ENCODE data around the gene HEATR1.
"Not testable (repeated sequence)": the region's sequence is repeated elsewhere in the genome, so short reads cannot be mapped to it uniquely, and the experiment has no call there.

The HEATR1 gene

DNA sequence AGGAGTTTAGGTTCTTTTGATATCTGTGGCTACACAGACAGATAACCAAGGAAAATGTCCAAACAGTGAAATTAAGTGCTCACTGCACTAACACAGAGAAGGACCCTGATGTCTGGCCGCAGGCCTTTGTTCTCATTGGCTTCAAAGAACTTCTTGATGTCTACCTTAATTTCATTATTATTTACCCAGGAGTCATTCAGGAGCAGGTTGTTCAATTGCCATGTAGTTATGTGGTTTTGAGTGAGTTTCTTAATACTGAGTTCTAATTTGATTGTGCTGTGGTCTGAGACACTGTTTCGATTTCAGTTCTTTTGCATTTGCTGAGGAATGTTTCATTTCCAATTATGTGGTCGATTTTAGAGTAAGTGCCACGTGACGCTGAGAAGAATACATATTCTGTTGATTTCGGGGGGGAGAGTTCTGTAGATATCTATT is 95.7 kb downstream of the HEATR1 start:
- DNase-seq (ENCODE audit: low spot score), result no peak

- no peak for DNase-seq (ENCODE audit: low spot score)
These were observed 97.2 kb downstream of the HEATR1 start for GRCh38 chr1:236507022-236507700.

DNA sequence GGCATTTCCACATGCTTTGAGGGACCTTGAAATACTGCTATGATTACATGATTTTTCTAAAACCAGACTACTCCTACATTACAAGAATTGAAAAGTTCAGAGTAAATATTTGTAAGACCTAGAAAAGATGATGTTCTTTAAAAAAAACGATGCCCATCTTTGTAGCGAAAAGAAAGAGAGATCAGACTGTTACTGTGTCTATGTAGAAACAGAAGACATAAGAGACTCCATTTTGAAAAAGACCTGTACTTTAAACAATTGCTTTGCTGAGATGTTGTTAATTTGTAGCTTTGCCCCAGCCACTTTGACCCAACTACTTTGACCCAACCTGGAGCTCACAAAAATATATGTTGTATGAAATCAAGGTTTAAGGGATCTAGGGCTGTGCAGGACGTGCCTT is 100.0 kb downstream of the HEATR1 start:
- DNase-seq (ENCODE audit: low spot score), result not testable (repeated sequence)

GRCh38 chr1:236502972-236503639 is 101.2 kb downstream of the HEATR1 start:
- no peak for DNase-seq (ENCODE audit: low spot score)

GRCh38 chr1:236502579-236502971 is 101.7 kb downstream of the HEATR1 start:
- no peak for DNase-seq (ENCODE audit: low spot score)

DNA sequence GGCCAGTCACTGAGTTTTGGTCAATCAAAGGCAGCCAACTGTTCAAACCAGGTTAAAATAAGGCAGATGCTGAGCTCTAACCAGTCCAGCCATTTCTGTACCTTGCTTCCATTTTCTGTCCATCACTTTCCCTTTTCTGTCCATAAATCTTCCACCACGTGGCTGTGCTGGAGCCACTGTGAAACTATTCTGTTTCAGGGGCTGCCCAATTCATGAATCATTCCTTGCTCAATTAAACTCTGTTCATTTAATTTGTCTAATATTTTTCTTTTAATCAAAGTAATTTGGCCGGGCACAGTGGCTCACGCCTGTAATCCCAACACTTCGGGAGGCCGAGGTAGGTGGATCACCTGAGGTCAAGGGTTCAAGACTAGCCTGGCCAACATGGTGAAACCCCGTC is 103.2 kb downstream of the HEATR1 start:
- DNase-seq (ENCODE audit: low spot score), result no peak

Data from RKO (cell line).